Activated CD8-positive, alpha-beta T cell treated with anti-CD3 and anti-CD28 coated beads for 36 hours (primary cell): ENCODE data around the gene LTBP3. TPM values are rescaled to one million over a fixed set of nuclear protein-coding genes. Genes with fewer than 3 reads are reported as not detected.

Experiments used
- ATAC-seq: fragments of 200-7000 bp; cut with Tn5 transposase; one replicate; pipeline ENCODE4 v1.10.0; 2021; ENCODE audit warnings: mild to moderate bottlenecking, moderate library complexity
- CTCF ChIA-PET: fragments of 350-600 bp; sonication (Branson Sonifier 250); formaldehyde crosslinking; loops from one replicate; lab custom pipeline; 2021; ENCODE audit warnings: antibody characterized with exemption; lab: Charles Lee
- POLR2A ChIA-PET: fragments of 350-600 bp; sonication (Branson Sonifier 250); formaldehyde crosslinking; loops from one replicate; lab custom pipeline; 2021; ENCODE audit warnings: antibody characterized with exemption; lab: Charles Lee
- DNase-seq: peaks from one replicate; pipeline ENCODE4 v3.0.0-alpha.2; 2020
- H3K27ac Mint-ChIP-seq: one replicate; pipeline ENCODE4 v1.8.0; 2021; ENCODE audit warnings: mild to moderate bottlenecking, mixed read lengths
- H3K27me3 Mint-ChIP-seq: one replicate; pipeline ENCODE4 v1.8.0; 2021; ENCODE audit warnings: mixed read lengths
- H3K36me3 Mint-ChIP-seq: one replicate; pipeline ENCODE4 v1.8.0; 2021; ENCODE audit warnings: low read depth, mixed read lengths
- H3K4me1 Mint-ChIP-seq: one replicate; pipeline ENCODE4 v1.8.0; 2021; ENCODE audit warnings: low read depth, mixed read lengths
- H3K4me3 Mint-ChIP-seq: one replicate; pipeline ENCODE4 v1.8.0; 2021; ENCODE audit warnings: mild to moderate bottlenecking, moderate library complexity, mixed read lengths
- H3K9me3 Mint-ChIP-seq: one replicate; pipeline ENCODE4 v1.8.0; 2021; ENCODE audit warnings: mixed read lengths
- CTCF ChIP-seq: fragments of 200-600 bp; IDR thresholded peaks from one replicate; pipeline ENCODE4 v1.8.0; 2022; ENCODE audit warnings: antibody characterized with exemption, mild to moderate bottlenecking
- intact Hi-C: fragments of 100-400 bp; cut with micrococcal nuclease; formaldehyde crosslinking; loops from one replicate; pipeline ENCODE4 v1.10.0; 2022
- total RNA-seq, 2 experiments: library from RNA; stranded (reverse); gene quantifications; one replicate each; pipeline ENCODE4 v1.2.3, GENCODE V29; 2021

The LTBP3 gene
- total RNA-seq, 2 experiments from 2014 or later: 55.4 to 56.0 TPM

- intact Hi-C loops: no loop called here
- H3K9me3 Mint-ChIP-seq: no peaks in the 10 kb centered on the region
- H3K27me3 Mint-ChIP-seq: no peaks in the 10 kb centered on the region
- DNase-seq (no peak), ATAC-seq (no peak)
- H3K4me1 Mint-ChIP-seq: peaks cover 68% of the 10 kb centered on the region
- ChIA-PET POLR2A (interaction anchor here (0.6 to 3.3 kb wide), 15 partner anchors 8 to 294 kb away, joined by 3 to 20 read pairs (median 5); partner anchors contain the start of genes EHBP1L1, FAM89B, MALAT1 and ZNRD2), CTCF (interaction anchor here (1.4 to 2.1 kb wide), 5 partner anchors 9 to 37 kb away, joined by 5 to 15 read pairs (median 5); partner anchors contain the start of gene FAM89B)
- no peak for TF ChIP-seq CTCF
- peak overlapping the region; percentile 90 for H3K27ac Mint-ChIP-seq
- peak overlapping the region; percentile 87 for H3K4me3 Mint-ChIP-seq
- H3K36me3 Mint-ChIP-seq: peaks cover 7% of the 10 kb centered on the region
Observed at GRCh38 chr11:65556470-65557279, 1.5 kb downstream of the LTBP3 start.

- no peak for TF ChIP-seq CTCF
- ChIA-PET POLR2A (interaction anchor here (0.8 to 3.3 kb wide), 8 partner anchors 12 to 137 kb away, joined by 3 to 20 read pairs (median 4); partner anchors contain the start of genes FAM89B, MALAT1, SIPA1 and ZNRD2), CTCF (interaction anchor here (1.4 to 2.1 kb wide), 3 partner anchors 14 to 38 kb away, joined by 5 to 15 read pairs (median 7); no protein-coding TSS in a partner anchor)
- ATAC-seq (peak; percentile 15), DNase-seq (peak; percentile 74)
- Mint-ChIP-seq H3K9me3 (no peaks in the 10 kb centered on the region), H3K4me3 (peak overlapping the region; percentile 87), H3K4me1 (peaks cover 73% of the 10 kb centered on the region), H3K27ac (peak overlapping the region; percentile 90), H3K27me3 (no peaks in the 10 kb centered on the region), H3K36me3 (peaks cover 8% of the 10 kb centered on the region)
- intact Hi-C loops: no loop called here
Observed at GRCh38 chr11:65555693-65556231, 2.4 kb downstream of the LTBP3 start.

GRCh38 chr11:65554842-65555430 lies 3.2 kb downstream of the LTBP3 start:
- H3K9me3 Mint-ChIP-seq: no peaks in the 10 kb centered on the region
- TF ChIP-seq CTCF: no peak
- H3K4me1 Mint-ChIP-seq: peaks cover 65% of the 10 kb centered on the region
- no peak for DNase-seq
- H3K36me3 Mint-ChIP-seq: peaks cover 10% of the 10 kb centered on the region
- H3K27me3 Mint-ChIP-seq: no peaks in the 10 kb centered on the region
- POLR2A ChIA-PET: interaction anchor here (0.8 to 3.3 kb wide), 6 partner anchors 11 to 132 kb away, joined by 3 to 20 read pairs (median 4); partner anchors contain the start of genes FAM89B, MALAT1, SIPA1 and ZNRD2
- peak overlapping the region; percentile 90 for H3K27ac Mint-ChIP-seq
- ATAC-seq: no peak
- CTCF ChIA-PET: interaction anchor here (1.4 kb wide), 1 partner anchor 14 kb away, joined by 7 read pairs; no protein-coding TSS in a partner anchor
- peak overlapping the region; percentile 44 for H3K4me3 Mint-ChIP-seq
- intact Hi-C loops: no loop called here

- Mint-ChIP-seq H3K27me3 (no peaks in the 10 kb centered on the region), H3K4me1 (peaks cover 62% of the 10 kb centered on the region), H3K27ac (peak overlapping the region; percentile 90), H3K9me3 (no peaks in the 10 kb centered on the region), H3K4me3 (peak overlapping the region; percentile 61), H3K36me3 (peaks cover 14% of the 10 kb centered on the region)
- ATAC-seq: no peak
- POLR2A ChIA-PET: interaction anchor here (0.9 to 3.4 kb wide), 6 partner anchors 11 to 131 kb away, joined by 3 to 26 read pairs (median 4); partner anchors contain the start of genes FAM89B and ZNRD2
- CTCF ChIA-PET: interaction anchor here (1.4 to 4.3 kb wide), 2 partner anchors 13 kb away, joined by 7 to 46 read pairs; no protein-coding TSS in a partner anchor
- no peak for TF ChIP-seq CTCF
- intact Hi-C loops: no loop called here
- no peak for DNase-seq
Observed at GRCh38 chr11:65554057-65554818, 3.9 kb downstream of the LTBP3 start.
